Left ventricle myocardium inferior (tissue), 1 donor: ENCODE measurements around the gene HRG. TPM values are rescaled to one million over a fixed set of nuclear protein-coding genes. Genes with fewer than 3 reads are reported as not detected.
"Not testable (repeated sequence)": the region's sequence is repeated elsewhere in the genome, so short reads cannot be mapped to it uniquely, and the experiment has no call there.

ENCODE experiments used
- DNase-seq: peaks from one replicate; pipeline ENCODE4 v3.0.0-alpha.2; 2020
- H3K27ac ChIP-seq: fragments of 200-600 bp; replicated peaks from 2 replicates; pipeline ENCODE4 v1.8.0; 2021
- H3K27me3 ChIP-seq: fragments of 200-600 bp; 2 replicates; pipeline ENCODE4 v1.8.0; 2021; ENCODE audit warnings: low read depth
- H3K36me3 ChIP-seq: fragments of 200-600 bp; 2 replicates; pipeline ENCODE4 v1.8.0; 2021
- H3K4me1 ChIP-seq: fragments of 200-600 bp; 2 replicates; pipeline ENCODE4 v1.8.0; 2021
- H3K4me3 ChIP-seq: fragments of 200-600 bp; 2 replicates; pipeline ENCODE4 v1.8.0; 2021; ENCODE audit warnings: mild to moderate bottlenecking, moderate library complexity
- H3K9me3 ChIP-seq: fragments of 200-600 bp; replicated peaks from 2 replicates; pipeline ENCODE4 v1.8.0; 2021
- intact Hi-C: fragments of 100-400 bp; cut with micrococcal nuclease; formaldehyde crosslinking; loops from one replicate; pipeline ENCODE4 v1.11.0; 2022
- total RNA-seq: library from RNA; stranded (reverse); fragmentation: NEBNext Ultra II Directional; extraction: Animal tissue kit (Norgen Biotek cat#: 25700); gene quantifications from one replicate; pipeline ENCODE4 v1.2.1, GENCODE V29; 2021
- TF ChIP-seq, protein P1 (sequence below): fragments of 200-600 bp; IDR thresholded peaks from 2 replicates; pipeline ENCODE4 v1.8.0; 2021; ENCODE audit warnings: antibody characterized with exemption, mild to moderate bottlenecking, borderline replicate concordance
- donor health status: DM: no; HTN: yes; CAD: no; lungs with severe emphysema.

HRG gene
- total RNA-seq, 1 donor from 2014 or later = not detected

- Histone ChIP-seq H3K4me3 (no peak overlapping the region), H3K4me1 (no peaks in the 10 kb centered on the region), H3K9me3 (no peaks in the 10 kb centered on the region), H3K36me3 (no peaks in the 10 kb centered on the region), H3K27ac (no peak overlapping the region), H3K27me3 (peaks cover 13% of the 10 kb centered on the region)
- DNase-seq = no peak
- TF ChIP-seq, protein P1, sequence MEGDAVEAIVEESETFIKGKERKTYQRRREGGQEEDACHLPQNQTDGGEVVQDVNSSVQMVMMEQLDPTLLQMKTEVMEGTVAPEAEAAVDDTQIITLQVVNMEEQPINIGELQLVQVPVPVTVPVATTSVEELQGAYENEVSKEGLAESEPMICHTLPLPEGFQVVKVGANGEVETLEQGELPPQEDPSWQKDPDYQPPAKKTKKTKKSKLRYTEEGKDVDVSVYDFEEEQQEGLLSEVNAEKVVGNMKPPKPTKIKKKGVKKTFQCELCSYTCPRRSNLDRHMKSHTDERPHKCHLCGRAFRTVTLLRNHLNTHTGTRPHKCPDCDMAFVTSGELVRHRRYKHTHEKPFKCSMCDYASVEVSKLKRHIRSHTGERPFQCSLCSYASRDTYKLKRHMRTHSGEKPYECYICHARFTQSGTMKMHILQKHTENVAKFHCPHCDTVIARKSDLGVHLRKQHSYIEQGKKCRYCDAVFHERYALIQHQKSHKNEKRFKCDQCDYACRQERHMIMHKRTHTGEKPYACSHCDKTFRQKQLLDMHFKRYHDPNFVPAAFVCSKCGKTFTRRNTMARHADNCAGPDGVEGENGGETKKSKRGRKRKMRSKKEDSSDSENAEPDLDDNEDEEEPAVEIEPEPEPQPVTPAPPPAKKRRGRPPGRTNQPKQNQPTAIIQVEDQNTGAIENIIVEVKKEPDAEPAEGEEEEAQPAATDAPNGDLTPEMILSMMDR = no peak
- intact Hi-C loops = no loop called here
Observed at GRCh38 chr3:186626254-186626847, 39.5 kb upstream of the HRG start.

GRCh38 chr3:186627852-186628414 lies 37.9 kb upstream of the HRG start:
- no peak for DNase-seq
- Histone ChIP-seq H3K4me1 (no peaks in the 10 kb centered on the region), H3K27me3 (peaks cover 13% of the 10 kb centered on the region), H3K36me3 (no peaks in the 10 kb centered on the region), H3K9me3 (no peaks in the 10 kb centered on the region), H3K27ac (no peak overlapping the region), H3K4me3 (no peak overlapping the region)
- TF ChIP-seq, protein P1 = no peak
- intact Hi-C loops = no loop called here

DNA sequence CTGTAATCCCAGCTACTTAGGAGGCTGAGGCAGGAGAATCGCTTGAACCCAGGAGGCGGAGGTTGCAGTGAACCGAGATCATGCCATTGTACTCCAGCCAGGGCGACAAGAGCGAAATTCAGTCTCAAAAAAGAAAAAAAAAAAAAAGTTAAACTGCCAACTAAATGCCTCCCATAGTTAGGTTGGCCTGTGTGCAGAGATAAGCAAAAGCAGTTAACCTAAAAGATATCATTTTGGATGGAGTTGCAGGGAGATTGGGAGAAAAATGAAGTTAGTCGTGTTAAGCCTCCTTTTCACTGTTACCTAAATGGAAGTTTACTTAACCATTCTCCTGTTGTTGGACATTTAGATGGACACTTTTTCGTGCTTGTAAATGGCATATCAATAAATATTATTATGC lies 37.1 kb upstream of the HRG start:
- Histone ChIP-seq H3K4me3 (no peak overlapping the region), H3K4me1 (no peaks in the 10 kb centered on the region), H3K27ac (no peak overlapping the region), H3K36me3 (no peaks in the 10 kb centered on the region), H3K27me3 (peaks cover 13% of the 10 kb centered on the region), H3K9me3 (no peaks in the 10 kb centered on the region)
- intact Hi-C loops = no loop called here
- no peak for DNase-seq
- TF ChIP-seq, protein P1 = no peak

GRCh38 chr3:186630950-186631641 lies 34.7 kb upstream of the HRG start:
- TF ChIP-seq, protein P1 = no peak
- no peaks in the 10 kb centered on the region for H3K9me3 ChIP-seq
- no peak for DNase-seq
- no peak overlapping the region for H3K4me3 ChIP-seq
- H3K36me3 ChIP-seq = no peaks in the 10 kb centered on the region
- H3K4me1 ChIP-seq = no peaks in the 10 kb centered on the region
- no peak overlapping the region for H3K27ac ChIP-seq
- H3K27me3 ChIP-seq = peaks cover 8% of the 10 kb centered on the region
- intact Hi-C loops = no loop called here

DNA sequence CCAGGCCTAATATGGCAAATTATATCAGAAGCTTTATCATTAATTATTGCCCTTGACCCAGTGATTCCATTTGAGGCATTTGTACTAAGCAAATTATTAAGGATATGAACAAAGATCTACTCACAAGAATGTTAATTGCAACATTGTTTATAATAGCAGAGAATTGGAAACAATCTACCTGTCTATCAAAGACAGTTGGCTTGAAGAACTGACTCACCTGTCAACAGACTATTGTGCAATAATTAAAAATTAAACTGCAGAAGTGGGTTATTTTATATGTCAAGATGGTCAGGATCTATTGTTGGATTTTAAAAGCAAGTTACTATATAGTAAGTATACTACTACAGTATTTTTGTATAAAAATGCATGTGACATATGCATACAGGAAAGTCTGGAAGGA lies 32.3 kb upstream of the HRG start:
- no peaks in the 10 kb centered on the region for H3K36me3 ChIP-seq
- H3K27ac ChIP-seq = no peak overlapping the region
- no peaks in the 10 kb centered on the region for H3K4me1 ChIP-seq
- H3K27me3 ChIP-seq = no peaks in the 10 kb centered on the region
- TF ChIP-seq, protein P1 = no peak
- H3K9me3 ChIP-seq = no peaks in the 10 kb centered on the region
- no peak for DNase-seq
- intact Hi-C loops = no loop called here
- no peak overlapping the region for H3K4me3 ChIP-seq

GRCh38 chr3:186634207-186634606 lies 31.6 kb upstream of the HRG start:
- H3K27ac ChIP-seq, DNase-seq, H3K4me1 ChIP-seq, H3K36me3 ChIP-seq, intact Hi-C loops, H3K9me3 ChIP-seq, H3K27me3 ChIP-seq, H3K4me3 ChIP-seq: not testable (repeated sequence)
